OCI-LY7 (cell line): ENCODE data around the gene SDF4.

Experiments used
- CTCF ChIP-seq: fragments of 200-600 bp; sonication (generic); conservative IDR thresholded peaks from 2 replicates; pipeline ENCODE4 v1.5.1; 2014; ENCODE audit warnings: mild to moderate bottlenecking, antibody characterized with exemption, low read length, moderate library complexity, mixed read lengths
- EZH2phosphoT487 ChIP-seq: fragments of 200-600 bp; sonication (generic); IDR thresholded peaks from 2 replicates; pipeline ENCODE4 v1.6.1; 2018; ENCODE audit warnings: low read depth, borderline replicate concordance, mild to moderate bottlenecking, mixed run types, antibody characterized with exemption, low read length, moderate library complexity, mixed read lengths

GRCh38 chr1:1253314-1253713 lies 21.5 kb upstream of the SDF4 start:
- TF ChIP-seq EZH2phosphoT487 (no peak), CTCF (no peak)
